H1 (cell line): Measurements from ENCODE around the gene IL17D.

ENCODE experiments used
- ASH2L ChIP-seq: fragments of 200-600, 300-600 bp; sonication (generic); IDR thresholded peaks from one replicate; pipeline ENCODE4 v1.7.1; 2017; ENCODE audit warnings: low read length
- NRF1 ChIP-seq: IDR thresholded peaks from 2 replicates; pipeline ENCODE4 v1.6.1; 2011; ENCODE audit warnings: mild to moderate bottlenecking, low read depth, low read length, improper control_type of control experiment
- POLR2A ChIP-seq, 2 experiments: IDR thresholded peaks; 1 replicate in 1 of 2; 2 replicates in 1 of 2; pipeline ENCODE4 v1.6.1; 2011; ENCODE audit warnings: low read depth in 2 of 2, low read length in 2 of 2, mild to moderate bottlenecking in 2 of 2; ENCODE audit errors: control extremely low read depth in 1 of 2
- POLR2AphosphoS5 ChIP-seq: IDR thresholded peaks from 2 replicates; pipeline ENCODE4 v1.6.1; 2011; ENCODE audit warnings: low read depth, low read length
- RFX5 ChIP-seq: IDR thresholded peaks from 2 replicates; pipeline ENCODE4 v1.6.1; 2011; ENCODE audit warnings: low read depth, low read length, improper control_type of control experiment, borderline replicate concordance
- SIX5 ChIP-seq: IDR thresholded peaks from 2 replicates; pipeline ENCODE4 v1.6.1; 2011; ENCODE audit warnings: mild to moderate bottlenecking, low read depth, low read length
- TF ChIP-seq, protein P1 (sequence below), 3 experiments: IDR thresholded peaks; 1 replicate in 2 of 3; 2 replicates in 1 of 3; pipeline versions ENCODE4 v1.5.1 to v1.6.1; 2011; ENCODE audit warnings: low read length in 3 of 3, mild to moderate bottlenecking in 3 of 3, inconsistent platforms in 2 of 3, low read depth in 1 of 3, moderate library complexity in 1 of 3; ENCODE audit not compliant: insufficient read depth in 1 of 3; ENCODE audit errors: control extremely low read depth in 1 of 3
- TF ChIP-seq, protein P2 (sequence below): IDR thresholded peaks from 2 replicates; pipeline ENCODE4 v1.6.1; 2012; ENCODE audit warnings: inconsistent platforms

DNA sequence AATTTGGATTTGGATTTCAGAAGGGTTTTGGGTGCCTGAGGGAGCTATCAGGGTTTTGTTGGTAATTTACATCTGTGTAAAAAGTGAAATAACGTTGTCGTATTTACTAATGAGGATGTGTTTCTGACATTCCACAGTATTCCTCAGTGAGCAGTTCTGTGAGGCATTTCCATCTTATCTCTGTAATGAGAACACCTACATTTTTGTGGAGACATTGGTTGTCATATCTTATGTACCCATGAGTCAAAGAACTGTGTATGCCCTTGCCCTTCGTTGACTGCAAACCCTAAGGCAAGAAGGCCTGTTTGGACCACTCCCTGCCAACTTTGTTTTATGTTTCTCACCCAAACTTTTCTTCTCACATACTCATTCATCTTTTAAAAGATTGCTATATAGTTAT lies 14.2 kb upstream of the IL17D start:
- TF ChIP-seq ASH2L (no peak), SIX5 (no peak), POLR2AphosphoS5 (no peak), POLR2A (IDR thresholded peaks at IDR 0.05; ENCODE audit: control extremely low read depth in 1 of 2, low read depth in 2 of 2, low read length in 2 of 2) (no peak), RFX5 (no peak), NRF1 (no peak)
- TF ChIP-seq, protein P1, sequence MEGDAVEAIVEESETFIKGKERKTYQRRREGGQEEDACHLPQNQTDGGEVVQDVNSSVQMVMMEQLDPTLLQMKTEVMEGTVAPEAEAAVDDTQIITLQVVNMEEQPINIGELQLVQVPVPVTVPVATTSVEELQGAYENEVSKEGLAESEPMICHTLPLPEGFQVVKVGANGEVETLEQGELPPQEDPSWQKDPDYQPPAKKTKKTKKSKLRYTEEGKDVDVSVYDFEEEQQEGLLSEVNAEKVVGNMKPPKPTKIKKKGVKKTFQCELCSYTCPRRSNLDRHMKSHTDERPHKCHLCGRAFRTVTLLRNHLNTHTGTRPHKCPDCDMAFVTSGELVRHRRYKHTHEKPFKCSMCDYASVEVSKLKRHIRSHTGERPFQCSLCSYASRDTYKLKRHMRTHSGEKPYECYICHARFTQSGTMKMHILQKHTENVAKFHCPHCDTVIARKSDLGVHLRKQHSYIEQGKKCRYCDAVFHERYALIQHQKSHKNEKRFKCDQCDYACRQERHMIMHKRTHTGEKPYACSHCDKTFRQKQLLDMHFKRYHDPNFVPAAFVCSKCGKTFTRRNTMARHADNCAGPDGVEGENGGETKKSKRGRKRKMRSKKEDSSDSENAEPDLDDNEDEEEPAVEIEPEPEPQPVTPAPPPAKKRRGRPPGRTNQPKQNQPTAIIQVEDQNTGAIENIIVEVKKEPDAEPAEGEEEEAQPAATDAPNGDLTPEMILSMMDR (IDR thresholded peaks at IDR 0.05; ENCODE audit: control extremely low read depth in 1 of 3, insufficient read depth in 1 of 3, low read depth in 1 of 3, low read length in 3 of 3) = no peak
- TF ChIP-seq, protein P2, sequence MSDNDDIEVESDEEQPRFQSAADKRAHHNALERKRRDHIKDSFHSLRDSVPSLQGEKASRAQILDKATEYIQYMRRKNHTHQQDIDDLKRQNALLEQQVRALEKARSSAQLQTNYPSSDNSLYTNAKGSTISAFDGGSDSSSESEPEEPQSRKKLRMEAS = no peak
